H7 (cell line): ENCODE results near the gene CCDC71L. TPM values are rescaled to one million over a fixed set of nuclear protein-coding genes. Genes with fewer than 3 reads are reported as not detected.

Experiments
- DNase-seq: peaks from one replicate; pipeline ENCODE4 v3.0.0; 2012
- H3K27me3 ChIP-seq: 2 replicates; pipeline ENCODE4 v1.6.0; 2011; ENCODE audit warnings: mild to moderate bottlenecking, low read length; ENCODE audit not compliant: control insufficient read depth, insufficient read depth
- H3K36me3 ChIP-seq: replicated peaks from 2 replicates; pipeline ENCODE4 v1.5.1; 2011; ENCODE audit warnings: low read length; ENCODE audit not compliant: control insufficient read depth, insufficient read depth
- H3K4me3 ChIP-seq: 2 replicates; pipeline ENCODE4 v1.5.1; 2011; ENCODE audit warnings: low read depth, mild to moderate bottlenecking, control low read depth, low read length, moderate library complexity; ENCODE audit not compliant: insufficient read depth
- total RNA-seq: library from RNA; depleted of rRNA; stranded (reverse); fragments of >200 nt; shearing (Covaris generic); gene quantifications from 2 replicates; pipeline ENCODE4 v1.2.3, GENCODE V29; 2014; rRNA removed

CCDC71L gene
- total RNA-seq, 1 experiment from 2014 or later: 34.8 TPM

DNA sequence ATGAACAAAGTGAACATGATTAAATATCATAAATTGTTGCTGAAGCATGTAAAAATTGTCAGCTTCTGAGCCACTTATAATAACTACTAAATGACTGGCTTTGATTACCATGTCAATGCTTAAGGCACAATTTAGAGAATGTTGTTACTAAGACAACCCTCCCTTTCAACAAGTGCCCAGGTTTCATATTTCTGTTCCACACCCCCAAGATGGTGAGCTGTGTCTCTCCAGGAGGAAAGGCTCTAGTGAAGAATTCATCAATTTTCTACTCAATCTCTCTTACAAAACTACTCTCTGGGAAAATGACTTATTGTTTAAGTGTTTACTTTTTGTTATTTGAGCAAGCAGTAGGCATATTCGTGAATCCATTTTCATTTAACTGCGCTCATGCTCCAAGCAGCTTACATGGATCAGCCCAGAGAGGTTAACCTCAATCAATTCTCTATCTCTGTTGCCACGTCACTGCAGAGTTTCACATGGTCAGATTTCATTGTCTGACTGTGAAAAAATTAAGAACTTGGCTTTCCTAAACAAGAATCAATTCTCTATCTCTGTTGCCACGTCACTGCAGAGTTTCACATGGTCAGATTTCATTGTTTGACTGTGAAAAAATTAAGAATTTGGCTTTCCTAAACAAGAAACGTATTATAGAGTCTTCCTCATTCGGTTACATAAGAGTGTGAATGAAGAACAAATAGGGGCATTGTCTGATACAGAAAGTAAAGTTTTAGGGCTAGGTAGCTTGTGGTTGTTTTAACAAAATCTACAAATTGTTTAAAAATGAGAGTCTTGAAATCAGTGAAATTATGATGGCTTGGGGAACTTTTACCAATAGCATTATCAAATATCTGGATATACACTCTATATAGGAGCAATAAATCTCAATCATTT lies 49.7 kb downstream of the CCDC71L start:
- no peak for DNase-seq
- Histone ChIP-seq H3K27me3 (no peaks in the 10 kb centered on the region), H3K36me3 (no peaks in the 10 kb centered on the region), H3K4me3 (no peak overlapping the region)

DNA sequence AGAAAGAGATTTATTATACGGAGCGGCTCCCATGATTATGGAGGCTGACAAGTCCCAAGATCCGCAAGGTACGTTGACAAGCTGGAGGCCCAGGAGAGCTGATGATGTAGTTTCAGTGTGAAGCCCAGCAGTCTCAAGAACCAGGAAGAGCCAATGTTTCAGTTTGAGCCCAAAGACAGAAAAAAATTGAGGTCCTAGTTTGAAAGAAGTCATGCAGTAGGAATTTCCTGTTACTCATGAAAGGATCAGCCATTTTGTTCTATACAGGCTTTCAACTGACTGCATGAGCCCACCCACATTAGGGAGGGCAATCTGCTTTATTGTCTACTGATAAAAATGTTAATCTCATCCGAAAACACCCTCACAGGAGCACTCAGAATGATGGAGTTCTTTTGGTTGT lies 51.5 kb downstream of the CCDC71L start:
- Histone ChIP-seq H3K36me3 (no peaks in the 10 kb centered on the region), H3K27me3 (no peaks in the 10 kb centered on the region), H3K4me3 (no peak overlapping the region)
- DNase-seq: no peak

GRCh38 chr7:106608661-106609060 lies 52.3 kb downstream of the CCDC71L start:
- no peaks in the 10 kb centered on the region for H3K27me3 ChIP-seq
- H3K36me3 ChIP-seq: no peaks in the 10 kb centered on the region
- H3K4me3 ChIP-seq: no peak overlapping the region
- DNase-seq: no peak

Other genes starting within 250 kb of the CCDC71L start
- 0.03 TPM in 1 of 2 replicates, not detected in the other for gene PIK3CG, start 204.1 kb upstream of the CCDC71L start, total RNA-seq